HCT116 (cell line): ENCODE measurements around the gene FIBP. TPM values are rescaled to one million over a fixed set of nuclear protein-coding genes. Genes with fewer than 3 reads are reported as not detected.

Source experiments
- ATAC-seq: fragments of 200-7000 bp; cut with Tn5 transposase; 2 replicates; pipeline ENCODE4 v1.9.1; 2020; ENCODE audit warnings: mild to moderate bottlenecking, moderate library complexity
- BruUV-seq: library from RNA; stranded (reverse); fragments of 400-500 nt; replicated peaks from 2 replicates; lab custom pipeline; 2021; lab: Mats Ljungman, UMichigan
- CTCF ChIA-PET: fragments of 300-600 bp; sonication (Branson Sonifier 250); formaldehyde crosslinking; loops from one replicate; lab custom pipeline; 2021; ENCODE audit warnings: antibody characterized with exemption; lab: Charles Lee
- POLR2A ChIA-PET: fragments of 300-600, 350-600 bp; sonication (Branson Sonifier 250); formaldehyde crosslinking; loops from one replicate; lab custom pipeline; 2021; ENCODE audit warnings: antibody characterized with exemption; lab: Charles Lee
- RAD21 ChIA-PET, 2 experiments: fragments of 300-600 bp; sonication (Branson Sonifier 250); formaldehyde crosslinking; loops; one replicate each; lab custom pipeline; 2023; ENCODE audit warnings: low total read pairs in 2 of 2; ENCODE audit not compliant: uncharacterized antibody in 2 of 2, unreplicated experiment in 2 of 2, low non-redundant PET in 1 of 2; lab: Charles Lee
- DNase-seq: peaks from one replicate; pipeline ENCODE4 v3.0.0-alpha.2; 2010; ENCODE audit warnings: low read depth, low spot score
- H2AFZ ChIP-seq: fragments of 200-600 bp; shearing (Covaris generic), sonication (generic); 2 replicates; pipeline ENCODE4 v1.6.1; 2017; ENCODE audit warnings: low read depth, mixed run types, mixed read lengths, antibody characterized with exemption, low read length; ENCODE audit not compliant: poor library complexity, severe bottlenecking
- H3K27ac ChIP-seq: 2 replicates; pipeline ENCODE4 v1.5.1; 2012; ENCODE audit warnings: low read depth, low read length
- H3K27me3 ChIP-seq: fragments of 200-600 bp; sonication (generic); 2 replicates; pipeline ENCODE4 v1.6.1; 2016; ENCODE audit warnings: mixed run types, low read length, mixed read lengths; ENCODE audit not compliant: insufficient read depth
- H3K36me3 ChIP-seq, 2 experiments: fragments of 200-500 bp in 1 of 2; fragments of 200-600 bp in 1 of 2; sonication (Bioruptor generic) in 1 of 2; sonication (generic) in 1 of 2; 2 replicates each; pipeline versions ENCODE4 v1.5.1 to v1.6.1; 2014 to 2016; ENCODE audit warnings: low read length in 2 of 2, inconsistent platforms in 1 of 2, mixed read lengths in 1 of 2, mixed run types in 1 of 2; ENCODE audit not compliant: insufficient read depth in 2 of 2, control insufficient read depth in 1 of 2
- H3K4me1 ChIP-seq, 2 experiments: fragments of 200-600 bp in 1 of 2; sonication (generic) in 1 of 2; 2 replicates each; pipeline versions ENCODE4 v1.5.1 to v1.6.1; 2012 to 2017; ENCODE audit warnings: low read length in 2 of 2, inconsistent platforms in 1 of 2, mild to moderate bottlenecking in 1 of 2, mixed read lengths in 1 of 2, mixed run types in 1 of 2, moderate library complexity in 1 of 2; ENCODE audit not compliant: insufficient read depth in 2 of 2, control insufficient read depth in 1 of 2
- H3K4me2 ChIP-seq: fragments of 200-600 bp; sonication (generic); 2 replicates; pipeline ENCODE4 v1.6.1; 2017; ENCODE audit warnings: mixed run types, low read length, mixed read lengths
- H3K4me3 ChIP-seq, 2 experiments: fragments of 200-600 bp in 1 of 2; sonication (generic) in 1 of 2; replicated peaks in 1 of 2; 2 replicates each; pipeline ENCODE4 v1.5.1; 2011 to 2016; ENCODE audit warnings: low read length in 2 of 2, control low read depth in 1 of 2, low read depth in 1 of 2, mild to moderate bottlenecking in 1 of 2, mixed read lengths in 1 of 2, mixed run types in 1 of 2
- H3K79me2 ChIP-seq: fragments of 200-600 bp; sonication (generic); 2 replicates; pipeline ENCODE4 v1.6.1; 2017; ENCODE audit warnings: mild to moderate bottlenecking, mixed run types, low read length, moderate library complexity, mixed read lengths; ENCODE audit not compliant: insufficient read depth
- H3K9ac ChIP-seq: fragments of 200-600 bp; sonication (generic); 2 replicates; pipeline ENCODE4 v1.6.1; 2016; ENCODE audit warnings: low read length, mixed read lengths
- H3K9me2 ChIP-seq: fragments of 200-600 bp; sonication (generic), shearing (Covaris generic); 2 replicates; pipeline ENCODE4 v1.6.1; 2017; ENCODE audit warnings: mixed run types, mild to moderate bottlenecking, moderate library complexity; ENCODE audit not compliant: insufficient read depth
- H3K9me3 ChIP-seq, 2 experiments: fragments of 200-500 bp in 1 of 2; fragments of 200-600 bp in 1 of 2; sonication (Bioruptor generic) in 1 of 2; sonication (generic) in 1 of 2; 2 replicates each; pipeline ENCODE4 v1.6.1; 2014 to 2017; ENCODE audit warnings: low read length in 2 of 2, mixed read lengths in 2 of 2, inconsistent platforms in 1 of 2, low read depth in 1 of 2, mild to moderate bottlenecking in 1 of 2, mixed run types in 1 of 2, moderate library complexity in 1 of 2; ENCODE audit not compliant: control insufficient read depth in 1 of 2, insufficient read depth in 1 of 2
- H4K20me1 ChIP-seq: fragments of 200-600 bp; sonication (generic), shearing (Covaris generic); 2 replicates; pipeline ENCODE4 v1.6.1; 2017; ENCODE audit warnings: mixed run types, mild to moderate bottlenecking, moderate library complexity; ENCODE audit not compliant: insufficient read depth
- CBX3 ChIP-seq: IDR thresholded peaks from 2 replicates; pipeline ENCODE4 v1.6.1; 2012; ENCODE audit warnings: low read depth
- EGR1 ChIP-seq: IDR thresholded peaks from 2 replicates; pipeline ENCODE4 v1.6.1; 2012; ENCODE audit warnings: low read depth
- EZH2 ChIP-seq: fragments of 200-600 bp; sonication (generic); IDR thresholded peaks from 2 replicates; pipeline ENCODE4 v1.6.1; 2017; ENCODE audit warnings: antibody characterized with exemption, mixed run types
- EZH2phosphoT487 ChIP-seq: fragments of 200-600 bp; IDR thresholded peaks from 2 replicates; pipeline ENCODE4 v1.6.1; 2018; ENCODE audit warnings: antibody characterized with exemption, borderline replicate concordance
- POLR2AphosphoS5 ChIP-seq: IDR thresholded peaks from 2 replicates; pipeline ENCODE4 v1.6.1; 2011; ENCODE audit warnings: mild to moderate bottlenecking, low read depth, low read length, moderate library complexity
- RAD21 ChIP-seq: IDR thresholded peaks from 2 replicates; pipeline ENCODE4 v1.6.1; 2012; ENCODE audit warnings: low read depth, mild to moderate bottlenecking
- SIN3A ChIP-seq: IDR thresholded peaks from 2 replicates; pipeline ENCODE4 v1.6.1; 2012; ENCODE audit warnings: low read depth
- SP1 ChIP-seq: IDR thresholded peaks from 2 replicates; pipeline ENCODE4 v1.6.1; 2012; ENCODE audit warnings: low read depth
- TCF7L2 ChIP-seq: IDR thresholded peaks from 2 replicates; pipeline ENCODE4 v1.7.0; 2011; ENCODE audit warnings: borderline replicate concordance, inconsistent platforms; ENCODE audit not compliant: insufficient read depth, insufficient read length; ENCODE audit errors: extremely low read depth
- YY1 ChIP-seq: IDR thresholded peaks from 2 replicates; pipeline ENCODE4 v1.6.1; 2011; ENCODE audit warnings: low read length, low read depth, moderate library complexity, mild to moderate bottlenecking; ENCODE audit not compliant: insufficient replicate concordance; ENCODE audit errors: extremely low read depth
- ZBTB33 ChIP-seq: IDR thresholded peaks from 2 replicates; pipeline ENCODE4 v1.6.1; 2011; ENCODE audit warnings: mild to moderate bottlenecking, low read length, moderate library complexity; ENCODE audit not compliant: insufficient replicate concordance; ENCODE audit errors: extremely low read depth
- ZFX ChIP-seq: fragments of 450-650 bp; IDR thresholded peaks from 2 replicates; pipeline ENCODE4 v1.6.1; 2017
- intact Hi-C: fragments of 100-400 bp; cut with micrococcal nuclease; formaldehyde crosslinking; loops from 2 replicates; pipeline ENCODE4 v1.10.0; 2022
- total RNA-seq: library from RNA; stranded (reverse); gene quantifications from one replicate; pipeline ENCODE4 v1.2.1, GENCODE V29; 2021; ENCODE audit not compliant: unreplicated experiment
- TF ChIP-seq, protein P1 (sequence below): IDR thresholded peaks from 2 replicates; pipeline ENCODE4 v1.6.1; 2012
- TF ChIP-seq, protein P2 (sequence below): IDR thresholded peaks from 2 replicates; pipeline ENCODE4 v1.6.1; 2012; ENCODE audit warnings: low read depth
- TF ChIP-seq, protein P3 (sequence below): IDR thresholded peaks from 2 replicates; pipeline ENCODE4 v1.6.1; 2012

The FIBP gene
- total RNA-seq, 1 experiment from 2014 or later: 96.0 TPM

DNA sequence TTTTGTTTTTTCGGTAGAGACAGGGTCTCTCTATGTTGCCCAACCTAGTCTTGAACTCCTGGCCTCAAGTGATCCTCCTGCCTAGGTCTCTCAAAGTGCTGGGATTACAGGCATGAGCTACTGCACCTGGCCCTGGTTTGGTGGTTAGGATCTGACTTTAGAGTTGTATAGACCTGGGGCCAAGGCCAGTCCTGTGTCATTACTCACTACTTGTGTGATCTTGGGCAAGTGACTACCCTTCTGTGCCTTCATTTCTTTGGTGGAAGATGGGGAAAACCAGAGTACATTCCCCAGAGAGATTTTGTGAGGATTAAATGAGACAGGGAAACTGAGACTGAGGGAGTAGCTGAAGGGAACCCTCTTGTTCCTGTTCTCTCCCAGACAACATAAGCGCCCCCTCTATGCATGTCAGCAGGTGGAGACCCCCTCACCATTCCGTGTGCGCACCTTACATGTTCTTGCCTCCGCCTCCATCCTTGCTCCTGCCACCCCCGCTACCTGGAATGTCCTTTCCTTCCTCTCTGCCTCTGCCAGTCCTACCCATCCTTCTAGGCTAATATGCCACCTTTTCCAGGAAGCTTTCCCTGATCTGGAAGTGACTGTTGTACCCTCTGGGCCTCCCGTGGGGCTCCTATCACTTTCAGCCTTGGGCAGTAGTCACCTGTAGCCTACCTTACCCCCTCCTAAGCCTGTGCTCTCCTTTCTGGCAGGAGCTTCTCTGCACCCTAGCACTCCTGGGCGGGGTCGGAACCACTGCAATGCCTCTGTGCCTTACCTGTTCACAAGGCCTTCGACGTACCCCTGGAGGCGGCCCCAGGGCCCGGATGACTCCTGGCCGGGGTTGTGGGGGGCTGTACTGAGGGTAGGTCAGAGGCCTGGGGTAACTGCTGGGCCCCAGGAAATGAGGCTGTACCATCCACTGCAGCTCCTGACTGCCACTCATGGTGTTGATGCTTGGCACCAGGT lies 8.0 kb upstream of the FIBP start:
- Histone ChIP-seq H3K27me3 (no peaks in the 10 kb centered on the region), H3K27ac (peak overlapping the region; percentile 99), H2AFZ (no peak overlapping the region), H3K9me2 (no peaks in the 10 kb centered on the region), H3K36me3 (peaks cover 10 to 52% of the 10 kb centered on the region in 2 experiments; a peak in 3 of 4 replicates), H3K4me2 (peak overlapping the region; percentile 71), H3K9ac (peak overlapping the region; percentile 99), H3K79me2 (peaks cover 90% of the 10 kb centered on the region), H3K4me1 (peaks cover 22 to 79% of the 10 kb centered on the region in 2 experiments), H4K20me1 (peaks cover 31% of the 10 kb centered on the region; the same call in 1 of the 2 replicates), H3K4me3 (peak overlapping the region in 1 of 2 experiments; percentile 11; a peak in 1 of 4 replicates), H3K9me3 (no peaks in the 10 kb centered on the region)
- RAD21 ChIA-PET: no interaction called here
- BruUV-seq: no TSS peak
- TF ChIP-seq EZH2: no peak
- no peak for TF ChIP-seq CBX3
- TF ChIP-seq, protein P1, sequence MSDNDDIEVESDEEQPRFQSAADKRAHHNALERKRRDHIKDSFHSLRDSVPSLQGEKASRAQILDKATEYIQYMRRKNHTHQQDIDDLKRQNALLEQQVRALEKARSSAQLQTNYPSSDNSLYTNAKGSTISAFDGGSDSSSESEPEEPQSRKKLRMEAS: no peak
- TF ChIP-seq, protein P2, sequence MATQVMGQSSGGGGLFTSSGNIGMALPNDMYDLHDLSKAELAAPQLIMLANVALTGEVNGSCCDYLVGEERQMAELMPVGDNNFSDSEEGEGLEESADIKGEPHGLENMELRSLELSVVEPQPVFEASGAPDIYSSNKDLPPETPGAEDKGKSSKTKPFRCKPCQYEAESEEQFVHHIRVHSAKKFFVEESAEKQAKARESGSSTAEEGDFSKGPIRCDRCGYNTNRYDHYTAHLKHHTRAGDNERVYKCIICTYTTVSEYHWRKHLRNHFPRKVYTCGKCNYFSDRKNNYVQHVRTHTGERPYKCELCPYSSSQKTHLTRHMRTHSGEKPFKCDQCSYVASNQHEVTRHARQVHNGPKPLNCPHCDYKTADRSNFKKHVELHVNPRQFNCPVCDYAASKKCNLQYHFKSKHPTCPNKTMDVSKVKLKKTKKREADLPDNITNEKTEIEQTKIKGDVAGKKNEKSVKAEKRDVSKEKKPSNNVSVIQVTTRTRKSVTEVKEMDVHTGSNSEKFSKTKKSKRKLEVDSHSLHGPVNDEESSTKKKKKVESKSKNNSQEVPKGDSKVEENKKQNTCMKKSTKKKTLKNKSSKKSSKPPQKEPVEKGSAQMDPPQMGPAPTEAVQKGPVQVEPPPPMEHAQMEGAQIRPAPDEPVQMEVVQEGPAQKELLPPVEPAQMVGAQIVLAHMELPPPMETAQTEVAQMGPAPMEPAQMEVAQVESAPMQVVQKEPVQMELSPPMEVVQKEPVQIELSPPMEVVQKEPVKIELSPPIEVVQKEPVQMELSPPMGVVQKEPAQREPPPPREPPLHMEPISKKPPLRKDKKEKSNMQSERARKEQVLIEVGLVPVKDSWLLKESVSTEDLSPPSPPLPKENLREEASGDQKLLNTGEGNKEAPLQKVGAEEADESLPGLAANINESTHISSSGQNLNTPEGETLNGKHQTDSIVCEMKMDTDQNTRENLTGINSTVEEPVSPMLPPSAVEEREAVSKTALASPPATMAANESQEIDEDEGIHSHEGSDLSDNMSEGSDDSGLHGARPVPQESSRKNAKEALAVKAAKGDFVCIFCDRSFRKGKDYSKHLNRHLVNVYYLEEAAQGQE: no peak
- TF ChIP-seq, protein P3, sequence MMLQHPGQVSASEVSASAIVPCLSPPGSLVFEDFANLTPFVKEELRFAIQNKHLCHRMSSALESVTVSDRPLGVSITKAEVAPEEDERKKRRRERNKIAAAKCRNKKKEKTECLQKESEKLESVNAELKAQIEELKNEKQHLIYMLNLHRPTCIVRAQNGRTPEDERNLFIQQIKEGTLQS: no peak
- TF ChIP-seq ZFX: no peak
- TF ChIP-seq POLR2AphosphoS5: no peak
- TF ChIP-seq YY1: no peak
- TF ChIP-seq SP1: no peak
- TF ChIP-seq EGR1: no peak
- TF ChIP-seq RAD21: no peak
- no peak for TF ChIP-seq SIN3A
- no peak for TF ChIP-seq TCF7L2
- TF ChIP-seq EZH2phosphoT487: no peak
- TF ChIP-seq ZBTB33: no peak
- ATAC-seq (no peak), DNase-seq (no peak)
- intact Hi-C loops: no loop called here
- CTCF ChIA-PET: interaction anchor here (1.0 kb wide), 1 partner anchor 8 kb away, joined by 3 read pairs; the partner anchor contains the start of gene FIBP
- POLR2A ChIA-PET: interaction anchor here (1.4 to 3.6 kb wide), 5 partner anchors 10 to 22 kb away, joined by 4 to 24 read pairs (median 6); no protein-coding TSS in a partner anchor
